ENCODE data around the gene CNNM1. TPM values are rescaled to one million over a fixed set of nuclear protein-coding genes. Genes with fewer than 3 reads are reported as not detected.

Gene CNNM1
- total RNA-seq, 4 donors from 2014 or later = 2.3 to 4.4 (median 4.2) TPM

- DNase-seq (ENCODE audit: low spot score in 2 of 2) = no peak
- 86% methylated on average over 7 of the region's 17 CpGs for WGBS
- Histone ChIP-seq H3K27me3 (peaks cover 10% of the 10 kb centered on the region), H3K4me1 (no peaks in the 10 kb centered on the region), H3K9me3 (no peaks in the 10 kb centered on the region), H3K4me3 (no peak overlapping the region), H3K27ac (no peak overlapping the region), H3K36me3 (no peaks in the 10 kb centered on the region)
- TF ChIP-seq CTCF (IDR thresholded peaks at IDR 0.05) = no peak
Observed at GRCh38 chr10:99316374-99316773, 12.8 kb upstream of the CNNM1 start.

- Histone ChIP-seq H3K36me3 (no peaks in the 10 kb centered on the region), H3K27ac (no peak overlapping the region), H3K4me1 (no peaks in the 10 kb centered on the region), H3K4me3 (no peak overlapping the region), H3K9me3 (no peaks in the 10 kb centered on the region), H3K27me3 (peaks cover 18% of the 10 kb centered on the region)
- TF ChIP-seq CTCF (IDR thresholded peaks at IDR 0.05) (no peak), POLR2A (IDR thresholded peaks at IDR 0.05) (no peak), EP300 (IDR thresholded peaks at IDR 0.05) (no peak), POLR2AphosphoS5 (IDR thresholded peaks at IDR 0.05) (no peak)
- WGBS = 80% methylated on average over 3 of the region's 3 CpGs
- no peak for DNase-seq (ENCODE audit: low spot score in 2 of 2)
Observed at GRCh38 chr10:99318048-99318447, 11.1 kb upstream of the CNNM1 start.

GRCh38 chr10:99318475-99318874, 10.7 kb upstream of the CNNM1 start:
- Histone ChIP-seq H3K27me3 (peaks cover 19% of the 10 kb centered on the region), H3K4me1 (no peaks in the 10 kb centered on the region), H3K36me3 (no peaks in the 10 kb centered on the region), H3K27ac (no peak overlapping the region), H3K9me3 (no peaks in the 10 kb centered on the region), H3K4me3 (no peak overlapping the region)
- DNase-seq (ENCODE audit: low spot score in 2 of 2) = no peak
- no peak for TF ChIP-seq POLR2A (IDR thresholded peaks at IDR 0.05)
- TF ChIP-seq EP300 (IDR thresholded peaks at IDR 0.05) = no peak
- no peak for TF ChIP-seq POLR2AphosphoS5 (IDR thresholded peaks at IDR 0.05)
- TF ChIP-seq CTCF (IDR thresholded peaks at IDR 0.05) = no peak
- WGBS = 80% methylated on average over 2 of the region's 2 CpGs

GRCh38 chr10:99325281-99325680, 3.9 kb upstream of the CNNM1 start:
- H3K4me1 ChIP-seq = peaks cover 16% of the 10 kb centered on the region
- no peaks in the 10 kb centered on the region for H3K36me3 ChIP-seq
- TF ChIP-seq CTCF (IDR thresholded peaks at IDR 0.05) = no peak
- no peak for TF ChIP-seq POLR2AphosphoS5 (IDR thresholded peaks at IDR 0.05)
- TF ChIP-seq EP300 (IDR thresholded peaks at IDR 0.05) = no peak
- H3K27ac ChIP-seq = no peak overlapping the region
- 26% methylated on average over 1 of the region's 1 CpG for WGBS
- no peak overlapping the region for H3K4me3 ChIP-seq
- DNase-seq (ENCODE audit: low spot score in 2 of 2) = no peak
- H3K27me3 ChIP-seq = peaks cover 24% of the 10 kb centered on the region
- H3K9me3 ChIP-seq = no peaks in the 10 kb centered on the region

GRCh38 chr10:99326871-99327270, 2.3 kb upstream of the CNNM1 start:
- H3K9me3 ChIP-seq = no peaks in the 10 kb centered on the region
- no peak overlapping the region for H3K4me3 ChIP-seq
- peaks cover 37% of the 10 kb centered on the region for H3K27me3 ChIP-seq
- DNase-seq (ENCODE audit: low spot score in 2 of 2) = no peak
- no peak overlapping the region for H3K27ac ChIP-seq
- 93% methylated on average over 5 of the region's 5 CpGs for WGBS
- H3K4me1 ChIP-seq = peaks cover 19% of the 10 kb centered on the region
- TF ChIP-seq POLR2A (IDR thresholded peaks at IDR 0.05) = no peak
- TF ChIP-seq EP300 (IDR thresholded peaks at IDR 0.05) = no peak
- no peak for TF ChIP-seq POLR2AphosphoS5 (IDR thresholded peaks at IDR 0.05)
- TF ChIP-seq CTCF (IDR thresholded peaks at IDR 0.05) = no peak
- H3K36me3 ChIP-seq = no peaks in the 10 kb centered on the region

All from suprapubic skin (tissue), 4 donors.